Measurements from ENCODE around the gene ZNF622. TPM values are rescaled to one million over a fixed set of nuclear protein-coding genes. Genes with fewer than 3 reads are reported as not detected.
"Not testable (repeated sequence)": the region's sequence is repeated elsewhere in the genome, so short reads cannot be mapped to it uniquely, and the experiment has no call there.

The ZNF622 gene
- total RNA-seq, 1 donor from 2014 or later: 32.0 TPM

GRCh38 chr5:16480821-16481538, 15.4 kb upstream of the ZNF622 start:
- intact Hi-C loops (cut with micrococcal nuclease): no loop called here

GRCh38 chr5:16480144-16480543, 14.5 kb upstream of the ZNF622 start:
- intact Hi-C loops (cut with micrococcal nuclease): no loop called here

GRCh38 chr5:16477541-16477940, 11.9 kb upstream of the ZNF622 start:
- intact Hi-C loops (cut with micrococcal nuclease): no loop called here

GRCh38 chr5:16476417-16476816, 10.8 kb upstream of the ZNF622 start:
- intact Hi-C loops (cut with micrococcal nuclease): not testable (repeated sequence)

- intact Hi-C loops (cut with micrococcal nuclease): no loop called here
Observed at GRCh38 chr5:16471387-16471786, 5.8 kb upstream of the ZNF622 start.

GRCh38 chr5:16467363-16468219, 2.0 kb upstream of the ZNF622 start:
- intact Hi-C loops (cut with micrococcal nuclease): loop anchor here (5.0 to 10.0 kb wide), 3 partner anchors 85 to 1883 kb away; partner anchors contain the start of gene OTULINL

- intact Hi-C loops (cut with micrococcal nuclease): loop anchor here (1.0 to 10.0 kb wide), 7 partner anchors 9 to 1880 kb away; partner anchors contain the start of genes MYO10, OTULIN and OTULINL
Observed at GRCh38 chr5:16464664-16465543, 696 bp downstream of the ZNF622 start.

GRCh38 chr5:16464231-16464630, 1.4 kb downstream of the ZNF622 start:
- intact Hi-C loops (cut with micrococcal nuclease): loop anchor here (2.0 to 10.0 kb wide), 2 partner anchors 1799 to 1879 kb away; partner anchors contain the start of genes OTULIN and OTULINL

- intact Hi-C loops (cut with micrococcal nuclease): loop anchor here (10.0 kb wide), 1 partner anchor 1877 kb away; the partner anchor contains the start of gene OTULINL
Observed at GRCh38 chr5:16461782-16462181, 3.8 kb downstream of the ZNF622 start.

GRCh38 chr5:16461026-16461425, 4.6 kb downstream of the ZNF622 start:
- intact Hi-C loops (cut with micrococcal nuclease): loop anchor here (10.0 kb wide), 1 partner anchor 1876 kb away; the partner anchor contains the start of gene OTULINL

GRCh38 chr5:16459451-16459850, 6.1 kb downstream of the ZNF622 start:
- intact Hi-C loops (cut with micrococcal nuclease): loop anchor here (10.0 kb wide), 1 partner anchor 1355 kb away; no protein-coding TSS in a partner anchor

- intact Hi-C loops (cut with micrococcal nuclease): loop anchor here (10.0 kb wide), 1 partner anchor 1353 kb away; no protein-coding TSS in a partner anchor
Observed at GRCh38 chr5:16457853-16458252, 7.7 kb downstream of the ZNF622 start.

GRCh38 chr5:16457451-16457850, 8.1 kb downstream of the ZNF622 start:
- intact Hi-C loops (cut with micrococcal nuclease): loop anchor here (10.0 kb wide), 1 partner anchor 1353 kb away; no protein-coding TSS in a partner anchor

GRCh38 chr5:16456103-16456832, 9.3 kb downstream of the ZNF622 start:
- intact Hi-C loops (cut with micrococcal nuclease): loop anchor here (1.0 to 10.0 kb wide), 3 partner anchors 9 to 1351 kb away; partner anchors contain the start of gene ZNF622

- intact Hi-C loops (cut with micrococcal nuclease): loop anchor here (1.0 to 10.0 kb wide), 3 partner anchors 10 to 1351 kb away; partner anchors contain the start of gene ZNF622
Observed at GRCh38 chr5:16455668-16456067, 9.9 kb downstream of the ZNF622 start.

- intact Hi-C loops (cut with micrococcal nuclease): loop anchor here (10.0 kb wide), 1 partner anchor 1350 kb away; no protein-coding TSS in a partner anchor
Observed at GRCh38 chr5:16454686-16455085, 10.9 kb downstream of the ZNF622 start.

- intact Hi-C loops (cut with micrococcal nuclease): loop anchor here (10.0 kb wide), 1 partner anchor 1349 kb away; no protein-coding TSS in a partner anchor
Observed at GRCh38 chr5:16453609-16454008, 12.0 kb downstream of the ZNF622 start.

- intact Hi-C loops (cut with micrococcal nuclease): loop anchor here (10.0 kb wide), 1 partner anchor 1345 kb away; no protein-coding TSS in a partner anchor
Observed at GRCh38 chr5:16450163-16450562, 15.4 kb downstream of the ZNF622 start.

GRCh38 chr5:16446993-16447392, 18.6 kb downstream of the ZNF622 start:
- intact Hi-C loops (cut with micrococcal nuclease): no loop called here

- intact Hi-C loops (cut with micrococcal nuclease): no loop called here
Observed at GRCh38 chr5:16437977-16438376, 27.6 kb downstream of the ZNF622 start.

Measured in T-helper 2 cell treated with Interferon-gamma antibody and Interleukin-4, amounts not matched to agents 100 ng/mL and 5 ng/mL, for 36 hours (primary cell).